Endothelial cell of umbilical vein (primary cell): ENCODE measurements around the gene CCSER2. TPM values are rescaled to one million over a fixed set of nuclear protein-coding genes. Genes with fewer than 3 reads are reported as not detected.

Experiments
- BruUV-seq: library from RNA; stranded (reverse); fragments of 400-500 nt; replicated peaks from 2 replicates; lab custom pipeline; 2021; lab: Mats Ljungman, UMichigan
- CTCF ChIA-PET: fragments of 300-600, 350-600 bp; sonication (Branson Sonifier 250); formaldehyde crosslinking; loops from one replicate; lab custom pipeline; 2021; ENCODE audit warnings: antibody characterized with exemption, inconsistent platforms; lab: Charles Lee
- POLR2A ChIA-PET: fragments of 300-600, 350-600 bp; sonication (Branson Sonifier 250); formaldehyde crosslinking; loops from one replicate; lab custom pipeline; 2021; ENCODE audit warnings: antibody characterized with exemption, inconsistent platforms; lab: Charles Lee
- DNase-seq: peaks from one replicate; pipeline ENCODE4 v3.0.0-alpha.2; 2011; ENCODE audit warnings: low read depth, low spot score
- FAIRE-seq: peaks from 2 replicates; lab custom pipeline; 2011; peaks lifted over from hg19 to GRCh38; lab: Jason Lieb, UNC
- H2AFZ ChIP-seq: 2 replicates; pipeline ENCODE4 v1.6.0; 2012; ENCODE audit warnings: low read depth, low read length, control low read depth, inconsistent platforms
- H3K27ac ChIP-seq: 2 replicates; pipeline ENCODE4 v1.5.1; 2011; ENCODE audit warnings: low read depth, mild to moderate bottlenecking, control low read depth, low read length, moderate library complexity; ENCODE audit not compliant: insufficient read depth
- H3K27me3 ChIP-seq, 2 experiments: 2 replicates each; pipeline versions ENCODE4 v1.6.0 to v1.6.1; 2011; ENCODE audit warnings: low read length in 2 of 2, mixed read lengths in 1 of 2; ENCODE audit not compliant: control insufficient read depth in 2 of 2, insufficient read depth in 2 of 2
- H3K36me3 ChIP-seq, 2 experiments: 2 replicates in 1 of 2; 3 replicates in 1 of 2; pipeline ENCODE4 v1.5.1; 2011; ENCODE audit warnings: low read length in 2 of 2, mild to moderate bottlenecking in 1 of 2, moderate library complexity in 1 of 2; ENCODE audit not compliant: control insufficient read depth in 2 of 2, insufficient read depth in 2 of 2; ENCODE audit errors: extremely low read depth in 1 of 2
- H3K4me1 ChIP-seq: 3 replicates; pipeline ENCODE4 v1.5.1; 2011; ENCODE audit warnings: mild to moderate bottlenecking, low read length; ENCODE audit not compliant: control insufficient read depth, insufficient read depth; ENCODE audit errors: extremely low read depth
- H3K4me2 ChIP-seq: 2 replicates; pipeline ENCODE4 v1.6.1; 2011; ENCODE audit warnings: low read length, control low read depth, mixed read lengths; ENCODE audit not compliant: insufficient read depth
- H3K4me3 ChIP-seq, 3 experiments: fragments of 200-600 bp in 1 of 3; sonication (generic), shearing (Covaris generic) in 1 of 3; replicated peaks in 1 of 3; 2 replicates each; pipeline ENCODE4 v1.5.1; 2011 to 2016; ENCODE audit warnings: control low read depth in 3 of 3, low read length in 3 of 3, mild to moderate bottlenecking in 2 of 3, inconsistent platforms in 1 of 3, low read depth in 1 of 3, moderate library complexity in 1 of 3; ENCODE audit not compliant: insufficient read depth in 1 of 3
- H3K79me2 ChIP-seq: 2 replicates; pipeline ENCODE4 v1.6.0; 2012; ENCODE audit warnings: low read length, inconsistent platforms; ENCODE audit not compliant: control insufficient read depth, insufficient read depth
- H3K9ac ChIP-seq: replicated peaks from 2 replicates; pipeline ENCODE3; 2011; ENCODE audit warnings: low read length, control low read depth; ENCODE audit not compliant: insufficient read depth; ENCODE audit errors: extremely low read depth
- H3K9me1 ChIP-seq: replicated peaks from 3 replicates; pipeline ENCODE4 v1.6.0; 2011; ENCODE audit warnings: mild to moderate bottlenecking, low read length; ENCODE audit not compliant: control insufficient read depth, insufficient read depth; ENCODE audit errors: extremely low read depth
- H3K9me3 ChIP-seq: replicated peaks from 2 replicates; pipeline ENCODE4 v1.5.1; 2012; ENCODE audit warnings: low read length, inconsistent platforms; ENCODE audit not compliant: control insufficient read depth, insufficient read depth
- H4K20me1 ChIP-seq: replicated peaks from 2 replicates; pipeline ENCODE3; 2011; ENCODE audit warnings: mild to moderate bottlenecking, low read length; ENCODE audit not compliant: control insufficient read depth, insufficient read depth; ENCODE audit errors: extremely low read depth
- CTCF ChIP-seq, 2 donors: IDR thresholded peaks; 1 replicate in 1 of 2; 2 replicates in 1 of 2; pipeline ENCODE4 v1.5.1; 2011; ENCODE audit warnings: low read length in 2 of 2, mild to moderate bottlenecking in 2 of 2, moderate library complexity in 2 of 2, control low read depth in 1 of 2, inconsistent platforms in 1 of 2, low read depth in 1 of 2; ENCODE audit not compliant: insufficient read depth in 1 of 2; ENCODE audit errors: extremely low read depth in 1 of 2
- EZH2 ChIP-seq: IDR thresholded peaks from 2 replicates; pipeline ENCODE4 v1.6.1; 2012; ENCODE audit warnings: borderline replicate concordance, low read depth, mild to moderate bottlenecking, moderate library complexity, low read length, inconsistent platforms; ENCODE audit not compliant: severe bottlenecking
- FOS ChIP-seq: IDR thresholded peaks from 2 replicates; pipeline ENCODE4 v1.6.1; 2011; ENCODE audit warnings: mild to moderate bottlenecking, low read length, moderate library complexity, borderline replicate concordance; ENCODE audit not compliant: insufficient read depth
- GATA2 ChIP-seq: IDR thresholded peaks from 2 replicates; pipeline ENCODE4 v1.7.0; 2011; ENCODE audit warnings: low read depth, mild to moderate bottlenecking, moderate library complexity, mixed read lengths, low read length; ENCODE audit not compliant: insufficient read length, insufficient read depth
- JUN ChIP-seq: IDR thresholded peaks from 2 replicates; pipeline ENCODE4 v1.6.1; 2011; ENCODE audit warnings: borderline replicate concordance, low read depth; ENCODE audit not compliant: insufficient read length, insufficient read depth
- MAX ChIP-seq: IDR thresholded peaks from 2 replicates; pipeline ENCODE4 v1.6.1; 2011; ENCODE audit not compliant: insufficient read depth, insufficient read length
- MYC ChIP-seq: IDR thresholded peaks from one replicate; pipeline ENCODE4 v1.6.1; 2011; ENCODE audit warnings: mild to moderate bottlenecking, low read depth, low read length
- POLR2A ChIP-seq: IDR thresholded peaks from 2 replicates; pipeline ENCODE4 v1.6.1; 2012; ENCODE audit warnings: low read depth, mild to moderate bottlenecking, control low read depth, low read length
- POLR2AphosphoS5 ChIP-seq: IDR thresholded peaks from 2 replicates; pipeline ENCODE4 v1.6.1; 2012; ENCODE audit warnings: low read depth, mild to moderate bottlenecking, control low read depth, low read length, moderate library complexity; ENCODE audit not compliant: insufficient read depth
- dilution Hi-C: fragments of 300-500 bp; cut with MboI; formaldehyde crosslinking; loops from one replicate; pipeline ENCODE4 v1.15.0; 2019; ENCODE audit warnings: low sequenced_read_pairs; ENCODE audit not compliant: extremely low pct_ligation_motif_present
- intact Hi-C: fragments of 100-400 bp; cut with micrococcal nuclease; formaldehyde crosslinking; loops from one replicate; pipeline ENCODE4 v1.10.0; 2022
- polyA plus RNA-seq, 4 experiments: library from polyadenylated mRNA; depleted of rRNA in 3 of 4; stranded (reverse) in 3 of 4; unstranded in 1 of 4; fragments of >200 nt; gene quantifications; 2 replicates each; pipeline versions ENCODE4 v1.2.1 to v1.2.3, GENCODE V29; 2011 to 2012; ENCODE audit warnings: missing spikeins in 1 of 4
- total RNA-seq: library from RNA; stranded (reverse); gene quantifications from 2 replicates; pipeline ENCODE4 v1.2.3, GENCODE V29; 2021

CCSER2 gene
- total and polyA plus RNA-seq, 2 donors (not counting 3 experiments of a cell fraction or from before 2014, with no cell fraction given), result 14.5 to 49.3 TPM

- TF ChIP-seq POLR2AphosphoS5, result no peak
- no peak for TF ChIP-seq MAX
- TF ChIP-seq MYC, result no peak
- no peak for TF ChIP-seq POLR2A
- no peak for TF ChIP-seq EZH2
- no peak for TF ChIP-seq JUN
- H3K4me2 ChIP-seq, result no peak overlapping the region
- no peaks in the 10 kb centered on the region for H3K9me3 ChIP-seq
- intact Hi-C loops, result no loop called here
- CTCF ChIA-PET, result interaction anchor here (1.1 kb wide), 1 partner anchor 36 kb away, joined by 4 read pairs; no protein-coding TSS in a partner anchor
- no peak overlapping the region for H3K4me3 ChIP-seq
- H3K9ac ChIP-seq, result no peak overlapping the region
- POLR2A ChIA-PET, result no interaction called here
- H3K27me3 ChIP-seq, result no peaks in the 10 kb centered on the region
- no peaks in the 10 kb centered on the region for H4K20me1 ChIP-seq
- H3K27ac ChIP-seq, result no peak overlapping the region
- dilution Hi-C loops, result no loop called here
- no TSS peak for BruUV-seq
- no peak overlapping the region for H2AFZ ChIP-seq
- no peaks in the 10 kb centered on the region for H3K79me2 ChIP-seq
- no peaks in the 10 kb centered on the region for H3K9me1 ChIP-seq
- no peaks in the 10 kb centered on the region for H3K4me1 ChIP-seq
- DNase-seq (no peak), FAIRE-seq (no peak)
- H3K36me3 ChIP-seq, result no peaks in the 10 kb centered on the region
Measured at GRCh38 chr10:84388148-84388547, 59.8 kb downstream of the CCSER2 start.

GRCh38 chr10:84390364-84390763 lies 62.0 kb downstream of the CCSER2 start:
- dilution Hi-C loops, result no loop called here
- Histone ChIP-seq H3K79me2 (peaks cover 2% of the 10 kb centered on the region), H3K4me2 (no peak overlapping the region), H3K9ac (no peak overlapping the region), H2AFZ (no peak overlapping the region), H3K27me3 (no peaks in the 10 kb centered on the region), H3K9me3 (no peaks in the 10 kb centered on the region), H3K4me1 (no peaks in the 10 kb centered on the region), H3K36me3 (no peaks in the 10 kb centered on the region), H3K27ac (no peak overlapping the region), H4K20me1 (no peaks in the 10 kb centered on the region), H3K9me1 (no peaks in the 10 kb centered on the region), H3K4me3 (no peak overlapping the region)
- POLR2A ChIA-PET, result no interaction called here
- CTCF ChIA-PET, result no interaction called here
- DNase-seq (no peak), FAIRE-seq (no peak)
- intact Hi-C loops, result no loop called here
- no TSS peak for BruUV-seq
- TF ChIP-seq FOS, result no peak
- no peak for TF ChIP-seq CTCF (IDR thresholded peaks at IDR 0.05; ENCODE audit: extremely low read depth in 1 of 2, insufficient read depth in 1 of 2, low read depth in 1 of 2, low read length in 2 of 2)
- TF ChIP-seq GATA2, result no peak
- no peak for TF ChIP-seq POLR2A
- TF ChIP-seq JUN, result no peak
- TF ChIP-seq MYC, result no peak
